Muscle layer of duodenum (tissue), 2 donors: ENCODE measurements around the gene RFX2.

Experiments
- H3K27ac ChIP-seq: one replicate; pipeline ENCODE4 v1.7.0; 2013; ENCODE audit warnings: mild to moderate bottlenecking, low read length
- H3K27me3 ChIP-seq: one replicate; pipeline ENCODE4 v1.7.0; 2013; ENCODE audit warnings: low read depth, mild to moderate bottlenecking, control low read depth, low read length
- H3K36me3 ChIP-seq, 2 donors: one replicate each; pipeline ENCODE4 v1.7.0; 2013; ENCODE audit warnings: low read length in 2 of 2, control low read depth in 1 of 2, mild to moderate bottlenecking in 1 of 2; ENCODE audit not compliant: insufficient read depth in 2 of 2, control insufficient read depth in 1 of 2
- H3K4me1 ChIP-seq, 2 donors: one replicate each; pipeline ENCODE4 v1.7.0; 2013; ENCODE audit warnings: low read length in 2 of 2, mild to moderate bottlenecking in 2 of 2, control low read depth in 1 of 2, moderate library complexity in 1 of 2; ENCODE audit not compliant: insufficient read depth in 2 of 2, control insufficient read depth in 1 of 2
- H3K4me3 ChIP-seq, 2 donors: one replicate each; pipeline ENCODE4 v1.7.0; 2013; ENCODE audit warnings: low read length in 2 of 2, low read depth in 1 of 2, mild to moderate bottlenecking in 1 of 2
- H3K9me3 ChIP-seq, 2 donors: one replicate each; pipeline ENCODE4 v1.7.0; 2013; ENCODE audit warnings: low read length in 2 of 2, control low read depth in 1 of 2, mild to moderate bottlenecking in 1 of 2; ENCODE audit not compliant: control insufficient read depth in 1 of 2
- donor health status: healthy.

RFX2 gene

DNA sequence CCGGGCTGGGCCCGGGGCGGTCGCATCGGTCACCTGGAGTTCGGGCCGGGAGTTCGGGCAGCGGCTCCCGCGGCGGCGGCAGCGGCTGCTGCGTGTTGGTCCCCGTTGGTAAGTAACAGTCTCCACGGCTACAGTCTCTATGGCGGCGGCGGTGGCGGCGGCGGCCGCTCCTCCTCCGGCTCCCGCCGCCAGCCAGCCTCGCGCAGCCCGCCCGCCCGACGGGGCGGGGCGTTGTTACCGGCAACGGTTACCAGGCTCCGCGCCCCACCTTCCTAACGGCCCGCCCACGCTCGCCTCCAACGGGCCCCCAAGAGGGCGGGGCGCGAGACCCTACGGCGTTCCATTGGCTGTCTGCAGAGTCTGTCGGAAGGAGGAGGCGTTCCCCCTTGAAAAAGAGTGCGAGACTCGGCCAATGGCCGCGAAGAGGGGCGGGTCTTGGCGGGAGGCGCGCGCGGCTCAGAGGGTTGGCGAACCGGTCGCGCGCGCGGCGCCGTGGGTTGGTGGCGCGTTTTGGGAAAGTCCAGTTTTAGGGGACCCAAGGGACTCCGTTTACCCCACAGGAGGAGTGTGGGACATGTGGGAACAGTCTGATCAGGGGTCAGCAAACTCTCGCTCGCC, at the start of gene RFX2:
Gene RFX2 (minus strand): TSS at position 141 of the 618 bp plus-strand sequence. CDS start 63,004 bp downstream, outside the sequence.
- Histone ChIP-seq H3K27ac (peak within 1 kb of the TSS; percentile 91), H3K4me3 (peak within 1 kb of the TSS; percentile 75 to 76), H3K36me3 (no peaks in the 10 kb centered on the region), H3K9me3 (no peaks in the 10 kb centered on the region), H3K27me3 (no peaks in the 10 kb centered on the region), H3K4me1 (peaks cover 0 to 2% of the 10 kb centered on the region in 2 donors)

DNA sequence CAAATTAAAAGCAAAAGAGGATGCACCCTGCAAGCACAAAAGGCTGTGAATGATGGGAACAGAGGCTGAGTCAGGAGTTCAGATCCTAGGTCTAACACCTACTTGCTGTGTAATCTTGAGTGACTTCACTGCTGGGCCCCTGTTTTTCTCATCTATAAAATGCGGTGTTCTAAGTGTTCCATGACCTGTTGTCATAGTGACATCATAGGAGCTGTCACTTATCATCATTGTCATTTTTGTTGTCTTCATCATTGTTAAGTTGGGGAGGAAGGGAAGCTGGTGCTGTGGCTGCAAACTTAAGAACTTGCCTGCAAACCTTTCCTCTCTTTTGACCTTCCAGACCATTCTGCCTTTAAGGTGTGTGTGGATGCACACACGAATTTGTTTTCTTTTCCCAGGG, 45.7 kb upstream of the RFX2 start:
- no peak overlapping the region for H3K27ac ChIP-seq
- no peaks in the 10 kb centered on the region for H3K27me3 ChIP-seq
- H3K4me1 ChIP-seq, result no peaks in the 10 kb centered on the region
- peaks cover 0 to 9% of the 10 kb centered on the region in 2 donors for H3K9me3 ChIP-seq
- H3K4me3 ChIP-seq, result no peak overlapping the region
- no peaks in the 10 kb centered on the region for H3K36me3 ChIP-seq

- Histone ChIP-seq H3K27ac (no peak overlapping the region), H3K4me1 (no peaks in the 10 kb centered on the region), H3K27me3 (no peaks in the 10 kb centered on the region), H3K9me3 (peaks cover 0 to 8% of the 10 kb centered on the region in 2 donors), H3K4me3 (no peak overlapping the region), H3K36me3 (no peaks in the 10 kb centered on the region)
Observed at GRCh38 chr19:6150289-6150688, 40.0 kb upstream of the RFX2 start.

GRCh38 chr19:6141217-6141616, 30.9 kb upstream of the RFX2 start:
- H3K4me1 ChIP-seq, result no peaks in the 10 kb centered on the region
- no peak overlapping the region for H3K4me3 ChIP-seq
- H3K36me3 ChIP-seq, result no peaks in the 10 kb centered on the region
- no peak overlapping the region for H3K27ac ChIP-seq
- H3K9me3 ChIP-seq, result peaks cover 0 to 2% of the 10 kb centered on the region in 2 donors
- H3K27me3 ChIP-seq, result no peaks in the 10 kb centered on the region

DNA sequence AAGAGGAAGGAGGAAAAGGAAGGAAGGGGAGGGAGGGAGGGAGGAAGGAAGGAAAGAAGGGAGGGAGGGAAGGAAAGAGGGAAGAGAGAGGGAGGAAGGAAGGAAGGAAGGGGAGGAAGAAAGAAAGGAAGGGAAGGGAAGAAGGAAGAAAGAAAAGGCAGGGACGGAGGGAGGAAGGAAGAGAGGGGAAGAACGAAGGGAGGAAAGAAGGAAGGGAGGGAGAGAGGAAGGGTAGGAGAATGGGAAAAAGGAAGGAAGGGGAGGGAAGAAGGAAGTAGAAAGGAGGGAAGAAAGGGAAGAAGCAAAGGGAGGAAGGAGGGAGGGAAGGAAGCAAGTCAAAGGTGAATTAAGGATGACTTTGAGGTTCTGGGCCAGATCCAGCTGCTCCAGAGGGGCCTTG, 28.2 kb upstream of the RFX2 start:
- no peaks in the 10 kb centered on the region for H3K27me3 ChIP-seq
- no peak overlapping the region for H3K27ac ChIP-seq
- no peak overlapping the region for H3K4me3 ChIP-seq
- H3K36me3 ChIP-seq, result no peaks in the 10 kb centered on the region
- H3K9me3 ChIP-seq, result peaks cover 0 to 2% of the 10 kb centered on the region in 2 donors
- no peaks in the 10 kb centered on the region for H3K4me1 ChIP-seq

GRCh38 chr19:6138066-6138465, 27.8 kb upstream of the RFX2 start:
- Histone ChIP-seq H3K27ac (no peak overlapping the region), H3K27me3 (no peaks in the 10 kb centered on the region), H3K36me3 (no peaks in the 10 kb centered on the region), H3K9me3 (peaks cover 0 to 2% of the 10 kb centered on the region in 2 donors), H3K4me3 (no peak overlapping the region), H3K4me1 (no peaks in the 10 kb centered on the region)

GRCh38 chr19:6133231-6133630, 22.9 kb upstream of the RFX2 start:
- Histone ChIP-seq H3K36me3 (no peaks in the 10 kb centered on the region), H3K4me3 (no peak overlapping the region), H3K27ac (no peak overlapping the region), H3K9me3 (peaks cover 0 to under 1% of the 10 kb centered on the region in 2 donors), H3K4me1 (no peaks in the 10 kb centered on the region), H3K27me3 (no peaks in the 10 kb centered on the region)

- no peaks in the 10 kb centered on the region for H3K36me3 ChIP-seq
- H3K4me1 ChIP-seq, result no peaks in the 10 kb centered on the region
- H3K27me3 ChIP-seq, result no peaks in the 10 kb centered on the region
- H3K4me3 ChIP-seq, result no peak overlapping the region
- no peak overlapping the region for H3K27ac ChIP-seq
- H3K9me3 ChIP-seq, result peaks cover 0 to 6% of the 10 kb centered on the region in 2 donors
Observed at GRCh38 chr19:6132482-6132881, 22.2 kb upstream of the RFX2 start.

GRCh38 chr19:6127716-6128335, 17.5 kb upstream of the RFX2 start:
- Histone ChIP-seq H3K36me3 (no peaks in the 10 kb centered on the region), H3K4me1 (no peaks in the 10 kb centered on the region), H3K27ac (no peak overlapping the region), H3K9me3 (peaks cover 0 to 12% of the 10 kb centered on the region in 2 donors), H3K27me3 (no peaks in the 10 kb centered on the region), H3K4me3 (no peak overlapping the region)

GRCh38 chr19:6126335-6126974, 16.2 kb upstream of the RFX2 start:
- Histone ChIP-seq H3K27me3 (no peaks in the 10 kb centered on the region), H3K4me1 (no peaks in the 10 kb centered on the region), H3K9me3 (peaks cover 0 to 12% of the 10 kb centered on the region in 2 donors), H3K36me3 (no peaks in the 10 kb centered on the region), H3K27ac (no peak overlapping the region), H3K4me3 (no peak overlapping the region)

DNA sequence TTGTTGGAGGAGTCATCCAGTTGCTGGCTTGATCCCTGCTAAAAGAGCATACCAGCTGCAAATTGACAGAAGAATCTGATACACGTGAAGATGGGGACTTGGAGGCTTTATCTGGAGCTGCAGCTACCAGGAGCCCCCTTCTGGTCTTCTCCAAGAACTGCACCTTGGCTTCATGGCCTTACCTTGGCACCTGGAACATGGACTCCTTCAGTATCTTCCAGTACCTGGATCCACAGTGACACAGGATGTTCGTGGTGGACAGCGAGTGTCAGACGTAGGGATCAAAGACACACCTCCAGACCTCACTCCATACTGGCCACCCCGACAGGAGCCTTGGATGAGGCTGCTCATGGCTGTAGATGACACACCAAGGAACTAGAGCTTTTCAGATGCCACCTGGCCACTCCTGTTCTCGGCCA, 15.3 kb upstream of the RFX2 start:
- no peak overlapping the region for H3K27ac ChIP-seq
- no peaks in the 10 kb centered on the region for H3K4me1 ChIP-seq
- no peaks in the 10 kb centered on the region for H3K36me3 ChIP-seq
- H3K9me3 ChIP-seq, result peaks cover 0 to 12% of the 10 kb centered on the region in 2 donors
- H3K27me3 ChIP-seq, result no peaks in the 10 kb centered on the region
- no peak overlapping the region for H3K4me3 ChIP-seq
